ENCODE results near the gene TMUB1.

GRCh38 chr7:151087245-151088018 is 4.1 kb upstream of the TMUB1 start:
- TF ChIP-seq GATA3 (IDR thresholded peaks at IDR 0.05; ENCODE audit: low read depth, low read length) (no peak), GATA2 (IDR thresholded peaks at IDR 0.05; ENCODE audit: low read depth, low read length) (no peak)
